ENCODE measurements around the gene SHISA4. TPM values are rescaled to one million over a fixed set of nuclear protein-coding genes. Genes with fewer than 3 reads are reported as not detected.
A peak's percentile ranks its signal among the peaks of the same experiment; 100 is the strongest.

Gene SHISA4
- total RNA-seq, 1 donor from 2014 or later, result 10.1 TPM

DNA sequence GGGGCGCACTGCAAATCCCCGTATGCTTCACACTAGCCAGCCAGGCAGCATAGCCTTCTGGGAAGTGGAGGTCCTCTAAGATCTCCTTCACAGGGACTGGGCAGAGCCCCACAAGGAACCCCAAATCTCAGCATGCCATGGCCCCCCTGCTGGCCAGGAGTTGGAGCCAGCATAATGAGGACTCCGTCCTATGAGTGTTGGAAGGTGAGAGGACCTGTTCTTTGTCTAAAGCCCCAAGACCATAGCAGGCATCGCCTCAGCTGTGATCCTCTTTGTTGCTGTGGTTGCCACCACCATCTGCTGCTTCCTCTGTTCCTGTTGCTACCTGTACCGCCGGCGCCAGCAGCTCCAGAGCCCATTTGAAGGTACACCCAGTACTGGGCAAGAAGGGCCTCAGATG lies 1.5 kb downstream of the SHISA4 start:
- H3K27ac Mint-ChIP-seq (ENCODE audit: unreplicated experiment), result no peak overlapping the region
- peaks cover 7% of the 10 kb centered on the region for H3K36me3 Mint-ChIP-seq (ENCODE audit: low read depth, unreplicated experiment)
- Histone ChIP-seq H3K4me1 (ENCODE audit: insufficient read depth, low read length) (peaks cover 16% of the 10 kb centered on the region), H3K27ac (ENCODE audit: low read depth, low read length) (no peak overlapping the region), H3K9ac (ENCODE audit: low read length) (no peak overlapping the region), H3K4me2 (ENCODE audit: low read length) (no peak overlapping the region), H2AFZ (ENCODE audit: low read depth, low read length) (no peak overlapping the region), H3K9me3 (ENCODE audit: insufficient read depth, low read depth, low read length) (no peaks in the 10 kb centered on the region), H4K20me1 (ENCODE audit: insufficient read depth, low read length) (peaks cover 4% of the 10 kb centered on the region), H3K36me3 (ENCODE audit: insufficient read depth, low read length) (peaks cover 3% of the 10 kb centered on the region), H3K79me2 (ENCODE audit: insufficient read depth, low read length) (peaks cover 8% of the 10 kb centered on the region), H3K27me3 (ENCODE audit: insufficient read depth, low read length) (no peaks in the 10 kb centered on the region), H3K4me3 (ENCODE audit: insufficient read depth, low read depth, low read length) (no peak overlapping the region)
- peaks cover 31% of the 10 kb centered on the region for H3K27me3 Mint-ChIP-seq (ENCODE audit: low read depth, unreplicated experiment)
- DNase-seq (ENCODE audit: low read depth), result no peak
- no peak for TF ChIP-seq EZH2 (IDR thresholded peaks at IDR 0.05; ENCODE audit: insufficient read depth, low read length)
- TF ChIP-seq, protein P1, sequence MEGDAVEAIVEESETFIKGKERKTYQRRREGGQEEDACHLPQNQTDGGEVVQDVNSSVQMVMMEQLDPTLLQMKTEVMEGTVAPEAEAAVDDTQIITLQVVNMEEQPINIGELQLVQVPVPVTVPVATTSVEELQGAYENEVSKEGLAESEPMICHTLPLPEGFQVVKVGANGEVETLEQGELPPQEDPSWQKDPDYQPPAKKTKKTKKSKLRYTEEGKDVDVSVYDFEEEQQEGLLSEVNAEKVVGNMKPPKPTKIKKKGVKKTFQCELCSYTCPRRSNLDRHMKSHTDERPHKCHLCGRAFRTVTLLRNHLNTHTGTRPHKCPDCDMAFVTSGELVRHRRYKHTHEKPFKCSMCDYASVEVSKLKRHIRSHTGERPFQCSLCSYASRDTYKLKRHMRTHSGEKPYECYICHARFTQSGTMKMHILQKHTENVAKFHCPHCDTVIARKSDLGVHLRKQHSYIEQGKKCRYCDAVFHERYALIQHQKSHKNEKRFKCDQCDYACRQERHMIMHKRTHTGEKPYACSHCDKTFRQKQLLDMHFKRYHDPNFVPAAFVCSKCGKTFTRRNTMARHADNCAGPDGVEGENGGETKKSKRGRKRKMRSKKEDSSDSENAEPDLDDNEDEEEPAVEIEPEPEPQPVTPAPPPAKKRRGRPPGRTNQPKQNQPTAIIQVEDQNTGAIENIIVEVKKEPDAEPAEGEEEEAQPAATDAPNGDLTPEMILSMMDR (IDR thresholded peaks at IDR 0.05; ENCODE audit: insufficient read depth, low read depth, low read length), result no peak
- H3K4me1 Mint-ChIP-seq (ENCODE audit: low read depth, unreplicated experiment), result peaks cover 21% of the 10 kb centered on the region
- no peak for FAIRE-seq
- peak overlapping the region; percentile 57 for H3K4me3 Mint-ChIP-seq (ENCODE audit: unreplicated experiment)
- H3K9me3 Mint-ChIP-seq (ENCODE audit: unreplicated experiment), result no peaks in the 10 kb centered on the region

DNA sequence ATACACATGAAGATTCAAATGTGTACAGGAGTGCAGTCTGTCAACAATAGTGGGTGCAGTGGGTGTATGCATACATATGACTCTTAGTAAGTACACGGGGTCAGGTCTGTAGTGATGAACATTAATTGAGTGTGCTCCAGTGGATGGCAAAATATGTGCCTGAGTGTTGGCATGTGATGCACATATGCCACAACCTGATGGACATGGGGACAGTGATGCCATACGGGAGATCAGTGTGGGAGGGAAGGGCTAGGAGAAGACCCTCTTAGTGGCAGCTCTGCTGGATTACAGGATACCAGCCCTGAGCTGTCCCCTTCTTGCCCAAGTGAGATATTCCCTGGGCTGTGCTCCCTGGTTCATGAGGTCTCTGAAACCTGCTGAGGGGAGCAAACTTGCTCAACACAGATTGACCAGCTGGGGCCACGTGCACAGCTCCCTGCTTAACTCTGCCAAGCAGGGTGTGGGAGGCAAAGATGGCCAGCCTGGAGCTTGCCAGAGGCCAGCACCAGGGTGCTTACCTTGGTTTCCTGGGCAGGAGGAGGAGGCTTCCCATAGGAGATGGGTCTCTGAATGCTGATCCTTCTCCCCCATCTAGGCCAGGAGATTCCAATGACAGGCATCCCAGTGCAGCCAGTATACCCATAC lies 2.2 kb downstream of the SHISA4 start:
- Histone ChIP-seq H3K9me3 (ENCODE audit: insufficient read depth, low read depth, low read length) (no peaks in the 10 kb centered on the region), H3K4me1 (ENCODE audit: insufficient read depth, low read length) (peaks cover 15% of the 10 kb centered on the region), H3K36me3 (ENCODE audit: insufficient read depth, low read length) (peaks cover 3% of the 10 kb centered on the region), H3K27me3 (ENCODE audit: insufficient read depth, low read length) (no peaks in the 10 kb centered on the region), H3K4me2 (ENCODE audit: low read length) (no peak overlapping the region), H3K79me2 (ENCODE audit: insufficient read depth, low read length) (peaks cover 8% of the 10 kb centered on the region), H3K4me3 (ENCODE audit: insufficient read depth, low read depth, low read length) (no peak overlapping the region), H3K9ac (ENCODE audit: low read length) (no peak overlapping the region), H4K20me1 (ENCODE audit: insufficient read depth, low read length) (peaks cover 4% of the 10 kb centered on the region), H3K27ac (ENCODE audit: low read depth, low read length) (no peak overlapping the region), H2AFZ (ENCODE audit: low read depth, low read length) (no peak overlapping the region)
- H3K4me3 Mint-ChIP-seq (ENCODE audit: unreplicated experiment), result no peak overlapping the region
- H3K36me3 Mint-ChIP-seq (ENCODE audit: low read depth, unreplicated experiment), result peaks cover 8% of the 10 kb centered on the region
- TF ChIP-seq, protein P1 (IDR thresholded peaks at IDR 0.05; ENCODE audit: insufficient read depth, low read depth, low read length), result no peak
- no peak for TF ChIP-seq EZH2 (IDR thresholded peaks at IDR 0.05; ENCODE audit: insufficient read depth, low read length)
- peaks cover 30% of the 10 kb centered on the region for H3K27me3 Mint-ChIP-seq (ENCODE audit: low read depth, unreplicated experiment)
- no peak for DNase-seq (ENCODE audit: low read depth)
- no peak for FAIRE-seq
- peaks cover 15% of the 10 kb centered on the region for H3K4me1 Mint-ChIP-seq (ENCODE audit: low read depth, unreplicated experiment)
- H3K27ac Mint-ChIP-seq (ENCODE audit: unreplicated experiment), result no peak overlapping the region
- no peaks in the 10 kb centered on the region for H3K9me3 Mint-ChIP-seq (ENCODE audit: unreplicated experiment)

GRCh38 chr1:201891451-201892045 lies 2.9 kb downstream of the SHISA4 start:
- H3K27me3 Mint-ChIP-seq (ENCODE audit: low read depth, unreplicated experiment), result peaks cover 30% of the 10 kb centered on the region
- no peak for FAIRE-seq

More at GRCh38 chr1:201891451-201892045, 2.9 kb downstream of the SHISA4 start:
- peaks cover 4% of the 10 kb centered on the region for H4K20me1 ChIP-seq (ENCODE audit: insufficient read depth, low read length)
- Mint-ChIP-seq H3K9me3 (ENCODE audit: unreplicated experiment) (no peaks in the 10 kb centered on the region), H3K27ac (ENCODE audit: unreplicated experiment) (peak overlapping the region; percentile 62), H3K4me1 (ENCODE audit: low read depth, unreplicated experiment) (peaks cover 19% of the 10 kb centered on the region), H3K36me3 (ENCODE audit: low read depth, unreplicated experiment) (peaks cover 11% of the 10 kb centered on the region), H3K4me3 (ENCODE audit: unreplicated experiment) (no peak overlapping the region)
- H3K36me3 ChIP-seq (ENCODE audit: insufficient read depth, low read length), result peaks cover 3% of the 10 kb centered on the region
- peaks cover 8% of the 10 kb centered on the region for H3K79me2 ChIP-seq (ENCODE audit: insufficient read depth, low read length)
- H3K4me3 ChIP-seq (ENCODE audit: insufficient read depth, low read depth, low read length), result no peak overlapping the region
- H3K9ac ChIP-seq (ENCODE audit: low read length), result no peak overlapping the region
- no peak overlapping the region for H3K4me2 ChIP-seq (ENCODE audit: low read length)
- no peak overlapping the region for H3K27ac ChIP-seq (ENCODE audit: low read depth, low read length)
- no peak for DNase-seq (ENCODE audit: low read depth)
- TF ChIP-seq EZH2 (IDR thresholded peaks at IDR 0.05; ENCODE audit: insufficient read depth, low read length), result no peak
- TF ChIP-seq, protein P1 (IDR thresholded peaks at IDR 0.05; ENCODE audit: insufficient read depth, low read depth, low read length), result no peak
- H3K27me3 ChIP-seq (ENCODE audit: insufficient read depth, low read length), result no peaks in the 10 kb centered on the region
- no peak overlapping the region for H2AFZ ChIP-seq (ENCODE audit: low read depth, low read length)
- H3K4me1 ChIP-seq (ENCODE audit: insufficient read depth, low read length), result peaks cover 15% of the 10 kb centered on the region
- H3K9me3 ChIP-seq (ENCODE audit: insufficient read depth, low read depth, low read length), result no peaks in the 10 kb centered on the region
